Measurements from ENCODE around the gene TIGIT. TPM values are rescaled to one million over a fixed set of nuclear protein-coding genes. Genes with fewer than 3 reads are reported as not detected.

TIGIT gene
- total RNA-seq, 1 experiment from 2014 or later, result not detected

DNA sequence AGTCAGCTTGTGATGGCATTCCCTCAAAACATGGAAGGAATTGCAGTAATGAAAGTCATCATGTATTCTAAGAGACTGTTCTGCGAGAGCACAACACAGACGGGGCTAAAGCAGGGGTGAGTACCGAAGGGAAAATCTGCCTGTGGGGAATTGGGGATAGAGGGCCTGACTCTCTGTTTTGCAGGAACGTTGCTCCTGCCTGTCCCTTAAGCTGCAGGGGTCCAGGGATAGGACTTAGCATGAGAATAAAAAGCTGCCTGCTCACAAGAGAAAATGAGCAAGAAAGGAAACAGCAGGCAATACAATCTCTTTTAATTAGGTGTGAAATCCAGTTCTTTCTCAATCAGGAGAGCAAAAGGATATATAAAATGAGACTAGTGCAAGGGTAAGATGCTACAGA is 62.2 kb downstream of the TIGIT start:
- Histone ChIP-seq H3F3A (ENCODE audit: insufficient read depth, low read depth) (no peaks in the 10 kb centered on the region), H3K9me3 (ENCODE audit: insufficient read depth, low read depth) (no peaks in the 10 kb centered on the region), H3K4me1 (replicated peaks; ENCODE audit: insufficient read depth) (no peaks in the 10 kb centered on the region), H3K36me3 (ENCODE audit: low read depth) (no peaks in the 10 kb centered on the region), H3K27me3 (ENCODE audit: insufficient read depth, low read depth) (no peaks in the 10 kb centered on the region), H2AFZ (no peak overlapping the region), H3K27ac (no peak overlapping the region), H3K4me2 (no peak overlapping the region), H3K9me2 (ENCODE audit: insufficient read depth) (no peaks in the 10 kb centered on the region), H3K4me3 (no peak overlapping the region), H3K79me2 (ENCODE audit: low read depth) (no peaks in the 10 kb centered on the region), H4K20me1 (ENCODE audit: insufficient read depth) (no peaks in the 10 kb centered on the region)
- TF ChIP-seq EZH2 (IDR thresholded peaks at IDR 0.05; ENCODE audit: low read depth), result no peak
- TF ChIP-seq, protein P1, sequence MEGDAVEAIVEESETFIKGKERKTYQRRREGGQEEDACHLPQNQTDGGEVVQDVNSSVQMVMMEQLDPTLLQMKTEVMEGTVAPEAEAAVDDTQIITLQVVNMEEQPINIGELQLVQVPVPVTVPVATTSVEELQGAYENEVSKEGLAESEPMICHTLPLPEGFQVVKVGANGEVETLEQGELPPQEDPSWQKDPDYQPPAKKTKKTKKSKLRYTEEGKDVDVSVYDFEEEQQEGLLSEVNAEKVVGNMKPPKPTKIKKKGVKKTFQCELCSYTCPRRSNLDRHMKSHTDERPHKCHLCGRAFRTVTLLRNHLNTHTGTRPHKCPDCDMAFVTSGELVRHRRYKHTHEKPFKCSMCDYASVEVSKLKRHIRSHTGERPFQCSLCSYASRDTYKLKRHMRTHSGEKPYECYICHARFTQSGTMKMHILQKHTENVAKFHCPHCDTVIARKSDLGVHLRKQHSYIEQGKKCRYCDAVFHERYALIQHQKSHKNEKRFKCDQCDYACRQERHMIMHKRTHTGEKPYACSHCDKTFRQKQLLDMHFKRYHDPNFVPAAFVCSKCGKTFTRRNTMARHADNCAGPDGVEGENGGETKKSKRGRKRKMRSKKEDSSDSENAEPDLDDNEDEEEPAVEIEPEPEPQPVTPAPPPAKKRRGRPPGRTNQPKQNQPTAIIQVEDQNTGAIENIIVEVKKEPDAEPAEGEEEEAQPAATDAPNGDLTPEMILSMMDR (conservative IDR thresholded peaks at IDR 0.05), result no peak
- ChIA-PET CTCF (no interaction called here), POLR2A (ENCODE audit: unreplicated experiment) (interaction anchor here (0.5 kb wide), 1 partner anchor 10 kb away, joined by 12 read pairs; no protein-coding TSS in a partner anchor)
- no peak for DNase-seq
- intact Hi-C loops (cut with micrococcal nuclease; ENCODE audit: unreplicated experiment), result no loop called here
- no TSS peak for BruUV-seq (replicated peaks)

DNA sequence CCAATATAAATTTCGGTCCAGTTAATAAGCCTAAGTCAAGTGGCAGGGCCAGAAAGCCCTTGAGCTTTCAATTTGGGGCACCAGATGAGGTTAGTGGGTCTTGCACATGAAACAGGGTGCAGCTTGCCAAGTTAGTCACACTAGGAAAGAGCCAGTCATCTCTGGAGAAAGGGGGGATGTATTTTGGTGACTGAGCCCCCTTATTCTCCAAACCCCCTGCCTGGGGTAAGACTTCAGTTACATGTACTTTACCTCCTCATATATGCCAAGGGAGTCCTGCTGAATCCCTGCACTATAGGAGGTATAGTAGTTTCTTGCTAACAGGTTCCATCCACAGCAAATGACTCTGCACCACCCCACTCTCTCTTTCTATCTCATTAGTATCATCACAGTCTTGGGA is 62.7 kb downstream of the TIGIT start:
- Histone ChIP-seq H4K20me1 (ENCODE audit: insufficient read depth) (no peaks in the 10 kb centered on the region), H3K27ac (no peak overlapping the region), H3K4me3 (no peak overlapping the region), H3K79me2 (ENCODE audit: low read depth) (no peaks in the 10 kb centered on the region), H3F3A (ENCODE audit: insufficient read depth, low read depth) (no peaks in the 10 kb centered on the region), H3K4me1 (replicated peaks; ENCODE audit: insufficient read depth) (no peaks in the 10 kb centered on the region), H2AFZ (no peak overlapping the region), H3K9me2 (ENCODE audit: insufficient read depth) (no peaks in the 10 kb centered on the region), H3K36me3 (ENCODE audit: low read depth) (no peaks in the 10 kb centered on the region), H3K4me2 (no peak overlapping the region), H3K27me3 (ENCODE audit: insufficient read depth, low read depth) (no peaks in the 10 kb centered on the region), H3K9me3 (ENCODE audit: insufficient read depth, low read depth) (no peaks in the 10 kb centered on the region)
- BruUV-seq (replicated peaks), result no TSS peak
- ChIA-PET CTCF (no interaction called here), POLR2A (ENCODE audit: unreplicated experiment) (interaction anchor here (0.5 kb wide), 1 partner anchor 10 kb away, joined by 12 read pairs; no protein-coding TSS in a partner anchor)
- no peak for DNase-seq
- intact Hi-C loops (cut with micrococcal nuclease; ENCODE audit: unreplicated experiment), result no loop called here
- TF ChIP-seq, protein P1 (conservative IDR thresholded peaks at IDR 0.05), result no peak
- TF ChIP-seq EZH2 (IDR thresholded peaks at IDR 0.05; ENCODE audit: low read depth), result no peak

Other genes starting within 250 kb of the TIGIT start
- 11.0 and 13.2 TPM in 2 replicates for gene CCDC191, start 237.5 kb upstream of the TIGIT start, total RNA-seq (2021)
- 30.4 and 33.4 TPM in 2 replicates for gene QTRT2, start 237.3 kb upstream of the TIGIT start, total RNA-seq (2021)
- gene DRD3, start 115.0 kb upstream of the TIGIT start, total RNA-seq (2021), result not detected in 2 replicates
- not detected in 2 replicates for gene ZNF80, start 56.5 kb upstream of the TIGIT start, total RNA-seq (2021)

Data from PC-9 (cell line).